ENCODE results near the gene LRP1B.
"Not testable (repeated sequence)": the region's sequence is repeated elsewhere in the genome, so short reads cannot be mapped to it uniquely, and the experiment has no call there.

LRP1B gene

DNA sequence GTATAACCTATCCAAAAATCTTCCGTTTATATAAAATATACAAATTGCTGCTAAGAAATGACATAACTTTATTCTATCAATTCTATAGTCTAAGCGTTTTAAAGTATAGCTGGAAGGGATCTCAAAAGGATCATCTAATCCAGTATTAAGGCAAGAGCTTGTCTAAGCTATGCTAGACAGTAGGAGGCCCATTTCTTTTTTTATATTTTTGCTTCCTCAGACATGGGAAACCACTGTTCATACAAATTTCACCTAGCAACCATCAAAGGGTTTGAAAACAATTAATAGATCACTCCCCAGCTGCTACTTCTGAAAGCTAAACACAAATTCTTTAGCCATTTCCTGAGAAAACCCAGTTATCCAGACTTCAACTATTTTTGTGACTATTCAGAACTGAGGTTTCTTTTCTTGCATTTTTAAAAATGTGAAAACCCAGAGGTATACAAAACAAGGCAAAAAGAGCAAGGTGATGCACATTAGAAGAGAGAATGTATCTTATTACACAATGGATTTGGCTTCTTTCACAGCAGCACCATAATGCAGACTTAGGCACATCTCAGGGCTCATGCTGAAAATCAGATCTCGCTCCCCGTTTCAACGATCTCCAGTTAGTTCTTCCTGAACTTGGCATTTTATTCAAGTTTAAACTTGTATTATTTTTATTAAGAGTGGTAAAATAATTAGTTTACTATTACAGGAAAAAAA is 274.4 kb downstream of the LRP1B start:
- FAIRE-seq: no peak

DNA sequence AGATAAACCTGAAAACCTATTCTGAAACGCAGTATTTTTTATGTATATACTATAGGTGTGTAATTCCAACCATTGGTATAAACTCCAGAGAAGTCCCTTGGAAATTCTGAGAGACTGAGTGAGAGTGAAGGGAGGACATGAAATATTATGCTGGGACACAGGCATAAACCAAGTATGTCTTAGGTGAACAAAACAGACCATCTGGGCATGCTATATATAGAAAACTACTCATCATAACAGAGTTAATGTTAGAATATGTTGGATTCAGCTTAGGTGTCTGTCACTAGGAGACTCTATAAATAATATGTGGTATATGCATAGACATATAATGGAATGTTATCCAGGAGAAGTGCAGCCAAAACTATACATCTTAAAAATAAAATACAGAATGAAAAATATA is 282.6 kb downstream of the LRP1B start:
- FAIRE-seq: no peak

DNA sequence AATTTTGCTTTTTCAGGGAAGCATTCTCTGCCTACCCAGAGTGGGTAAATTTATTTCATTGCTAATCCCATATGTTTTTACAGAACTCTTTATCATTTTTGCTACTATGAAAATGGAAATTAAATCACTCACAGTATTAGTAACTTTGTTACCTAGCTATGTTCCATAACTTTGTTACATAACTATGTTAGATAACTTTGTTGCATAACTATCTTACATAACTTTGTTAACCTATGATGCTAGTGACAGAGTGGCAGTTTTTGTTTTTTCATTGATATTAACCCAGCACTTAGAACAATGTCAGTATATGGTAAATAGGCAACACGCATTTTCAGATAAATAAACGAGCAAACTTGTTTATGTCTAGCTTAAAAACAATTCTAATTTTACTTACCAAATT is 286.6 kb downstream of the LRP1B start:
- FAIRE-seq: no peak

DNA sequence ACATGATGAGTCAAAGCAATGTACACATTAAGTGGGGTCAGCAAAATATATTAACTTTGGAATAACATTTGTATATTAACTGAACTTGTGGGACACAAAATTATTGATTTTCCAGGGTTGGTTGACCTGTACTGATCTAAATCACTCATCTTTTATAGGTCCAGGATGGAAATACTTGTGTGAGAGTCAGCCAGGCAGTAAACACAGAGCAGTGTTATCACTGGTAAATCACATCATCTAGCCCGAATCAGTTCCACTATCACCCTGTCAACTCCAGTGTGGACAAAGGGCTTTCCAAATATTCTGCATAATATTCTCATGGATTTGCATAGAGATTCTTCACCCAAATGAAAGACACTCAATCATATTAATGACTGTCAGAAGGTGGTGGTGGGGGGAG is 295.7 kb downstream of the LRP1B start:
- no peak for FAIRE-seq

DNA sequence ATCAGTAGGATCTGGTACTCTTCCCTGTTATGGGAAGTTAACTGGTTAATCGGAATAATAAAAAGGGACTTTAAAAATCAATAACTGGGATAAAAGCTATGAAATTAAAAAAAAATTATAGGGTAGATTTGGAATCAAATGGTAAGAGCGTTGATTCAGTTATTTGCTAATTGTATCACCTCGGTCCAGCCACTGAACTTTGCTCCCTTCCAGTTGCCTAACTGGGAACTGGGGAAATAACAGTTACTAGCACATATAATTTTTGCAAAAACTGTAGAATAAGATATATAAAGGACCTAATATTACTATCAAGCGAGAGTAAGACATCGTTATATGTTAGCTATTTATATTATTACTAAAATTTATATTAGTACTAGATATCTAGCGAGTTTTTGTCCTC is 302.1 kb downstream of the LRP1B start:
- FAIRE-seq: no peak

DNA sequence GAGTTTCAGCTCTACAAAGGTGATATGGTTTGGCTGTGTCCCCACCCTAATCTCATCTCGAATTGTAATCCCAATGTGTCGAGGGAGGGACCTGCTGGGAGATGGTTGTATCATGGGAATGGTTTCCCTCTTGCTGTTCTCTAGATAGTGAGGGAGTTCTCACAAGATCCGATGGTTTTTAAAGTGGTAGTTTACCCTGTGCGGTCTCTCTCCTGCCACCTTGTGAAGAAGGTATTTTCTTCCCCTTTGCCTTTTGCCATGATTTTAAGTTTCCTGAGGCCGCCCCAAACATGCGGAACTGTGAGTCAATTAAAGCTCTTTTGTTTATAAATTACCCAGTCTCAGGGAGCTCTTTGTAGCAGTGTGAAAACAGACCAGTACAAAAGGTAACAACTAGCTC is 306.0 kb downstream of the LRP1B start:
- FAIRE-seq: no peak

DNA sequence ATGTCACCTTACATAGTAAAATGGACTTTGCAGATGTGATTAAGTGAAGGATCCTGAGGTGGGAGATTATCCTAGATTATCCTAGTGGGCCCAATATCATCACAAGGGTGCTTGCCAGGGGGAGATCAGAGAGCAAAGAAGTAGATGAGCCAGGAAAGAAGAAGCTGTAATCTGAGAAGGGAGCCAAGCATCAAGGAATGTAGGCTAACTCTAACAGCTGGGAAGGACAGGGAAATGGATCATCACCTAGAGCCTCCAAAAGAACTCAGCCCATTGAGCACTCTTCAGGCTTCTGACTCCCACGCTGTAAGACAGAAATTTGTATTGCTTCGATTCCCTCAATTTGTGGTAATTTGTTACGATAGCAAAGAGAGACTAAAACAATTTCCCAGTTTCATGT is 309.9 kb downstream of the LRP1B start:
- FAIRE-seq: no peak

DNA sequence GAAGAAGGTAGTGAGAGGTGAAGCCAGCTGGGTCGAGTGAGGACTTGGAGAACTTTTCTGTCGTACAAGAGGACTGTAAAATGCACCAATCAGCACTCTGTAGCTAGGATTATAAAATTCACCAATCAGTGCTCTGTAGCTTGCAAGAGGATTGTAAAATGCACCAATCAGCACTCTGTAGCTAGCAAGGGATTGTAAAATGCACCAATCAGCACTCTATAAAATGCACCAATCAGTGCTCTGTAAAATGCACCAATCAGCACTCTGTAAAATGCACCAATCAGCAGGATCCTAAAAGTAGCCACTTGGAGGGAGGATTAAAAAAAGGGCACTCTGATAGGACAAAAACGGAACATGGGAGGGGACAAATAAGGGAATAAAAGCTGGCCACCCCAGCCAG is 315.5 kb downstream of the LRP1B start:
- FAIRE-seq: not testable (repeated sequence)

DNA sequence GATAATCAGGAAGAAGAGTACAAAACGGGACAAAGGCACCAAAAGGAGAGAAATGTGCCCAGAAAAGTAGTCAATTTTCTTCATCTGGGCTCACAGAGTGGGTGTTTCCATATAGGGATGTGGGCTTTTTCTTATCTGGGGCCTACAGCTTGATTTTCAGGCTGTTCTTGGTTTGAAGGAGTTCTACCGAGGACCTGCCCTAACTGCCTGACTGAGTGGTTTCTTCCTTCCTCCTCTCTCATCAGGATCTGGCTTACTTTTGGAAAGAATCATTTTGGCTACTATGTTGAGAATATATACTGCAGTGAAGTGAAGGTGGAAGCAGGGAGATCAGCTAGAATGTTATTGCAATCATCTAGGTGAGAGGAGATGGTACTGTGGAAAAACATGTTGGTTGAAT is 316.7 kb downstream of the LRP1B start:
- FAIRE-seq: no peak

DNA sequence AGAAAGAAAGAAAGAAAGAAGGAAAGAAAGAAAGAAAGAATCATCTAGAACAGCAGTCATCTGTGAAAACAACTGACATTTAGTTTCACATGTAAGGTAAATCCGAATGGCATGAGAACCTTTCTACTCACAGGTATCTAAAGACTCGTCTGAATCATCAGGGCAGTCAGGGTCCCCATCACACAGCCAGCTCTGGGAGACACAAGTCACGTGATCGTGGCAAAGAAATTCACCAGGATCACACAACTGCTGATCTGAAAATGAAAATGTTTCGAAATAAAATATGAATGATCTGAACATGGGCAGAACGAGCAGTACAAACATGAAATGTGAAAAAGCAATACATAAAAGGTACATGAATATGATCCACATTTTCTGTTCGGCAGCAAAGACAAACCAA is 320.7 kb downstream of the LRP1B start:
- no peak for FAIRE-seq

DNA sequence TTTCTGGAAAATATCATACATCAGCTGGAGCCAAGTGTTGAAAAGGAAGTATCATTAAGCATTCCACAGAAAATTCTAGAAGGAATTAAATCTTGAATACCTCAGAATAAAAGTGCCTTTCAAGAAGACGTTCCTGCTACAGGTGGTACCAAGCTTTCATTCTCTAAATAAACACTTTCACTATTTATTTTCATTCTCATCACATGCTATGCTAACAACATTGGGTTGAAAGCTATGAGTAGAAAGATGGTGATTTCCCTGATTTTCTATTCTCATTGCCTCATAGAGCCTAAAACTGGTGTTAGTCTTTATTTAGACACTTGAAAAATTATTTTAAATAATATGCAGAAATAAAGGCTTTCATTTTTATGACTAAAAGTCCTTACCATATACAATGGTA is 324.7 kb downstream of the LRP1B start:
- FAIRE-seq: no peak

DNA sequence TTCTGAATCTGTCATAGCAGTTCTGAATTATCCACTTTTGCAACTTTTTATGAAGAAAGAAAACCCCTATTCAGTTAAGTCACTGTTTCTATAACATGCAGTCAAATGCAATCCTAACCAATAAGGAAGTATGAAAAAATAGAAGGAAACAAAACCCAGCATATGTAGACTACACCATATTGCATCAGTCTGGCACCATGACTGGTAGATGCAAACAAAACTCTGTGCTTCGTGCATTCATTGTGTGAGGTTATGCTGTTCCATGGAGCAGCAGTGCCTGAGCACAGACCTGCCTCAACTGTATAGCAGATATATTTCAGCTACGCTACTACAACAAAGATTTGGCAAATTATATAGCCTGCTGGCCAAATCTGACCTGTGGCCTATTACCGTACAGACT is 325.5 kb downstream of the LRP1B start:
- FAIRE-seq: no peak

DNA sequence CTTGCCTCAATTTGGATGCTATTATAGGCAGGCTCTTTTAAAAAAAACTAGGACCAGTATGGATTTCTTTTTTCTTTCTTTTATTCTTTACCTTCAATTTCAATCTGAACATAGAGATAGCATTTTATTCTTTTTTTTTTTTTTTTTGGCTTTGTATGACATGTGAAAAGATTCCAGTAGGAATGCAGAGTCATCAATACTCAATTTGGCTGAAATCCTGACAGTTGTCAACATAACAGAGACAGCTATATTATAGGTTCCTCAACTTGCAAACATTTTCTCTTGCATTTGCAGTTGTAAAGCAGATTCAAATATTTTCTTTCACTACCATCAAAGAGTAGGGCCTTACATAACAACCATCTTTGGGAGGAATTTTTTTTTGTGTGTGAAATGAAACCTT is 334.4 kb downstream of the LRP1B start:
- FAIRE-seq: no peak

DNA sequence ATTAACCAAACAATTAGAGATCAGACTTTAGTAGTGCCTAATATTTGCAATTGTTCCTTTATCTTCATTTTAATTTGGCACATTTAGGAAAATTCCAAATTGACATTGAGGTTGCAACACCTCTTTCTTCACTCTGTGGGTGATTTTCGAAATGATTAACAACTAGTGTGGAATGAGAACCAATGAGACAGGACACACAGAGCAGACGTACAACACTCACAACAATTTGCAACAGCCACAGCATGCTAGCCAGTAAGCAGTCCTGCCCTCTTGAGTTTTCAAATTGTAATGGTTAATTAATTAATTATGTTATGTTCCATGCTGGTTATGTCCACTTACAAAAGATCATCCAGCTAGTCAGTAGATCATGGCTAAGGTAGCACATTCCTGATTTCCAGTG is 339.3 kb downstream of the LRP1B start:
- FAIRE-seq: no peak

DNA sequence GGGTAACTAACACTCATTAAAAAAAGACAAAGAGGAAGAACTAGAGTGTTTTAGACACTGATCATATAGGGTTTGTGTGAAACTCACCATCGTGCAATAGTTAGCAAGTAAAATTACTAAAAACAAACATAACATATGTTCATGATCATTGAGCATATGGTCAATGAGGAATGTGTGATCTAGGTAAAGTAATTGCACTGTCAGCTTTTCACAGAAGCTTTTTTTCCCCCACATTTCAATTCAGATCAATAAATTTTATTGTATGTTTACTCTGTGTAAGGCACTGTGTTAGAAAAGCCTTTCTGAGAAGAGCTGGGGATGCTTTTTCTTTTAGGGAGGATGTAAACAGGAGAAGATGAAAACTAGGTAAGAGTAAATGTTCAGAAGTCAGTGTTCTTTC is 348.2 kb downstream of the LRP1B start:
- no peak for FAIRE-seq

DNA sequence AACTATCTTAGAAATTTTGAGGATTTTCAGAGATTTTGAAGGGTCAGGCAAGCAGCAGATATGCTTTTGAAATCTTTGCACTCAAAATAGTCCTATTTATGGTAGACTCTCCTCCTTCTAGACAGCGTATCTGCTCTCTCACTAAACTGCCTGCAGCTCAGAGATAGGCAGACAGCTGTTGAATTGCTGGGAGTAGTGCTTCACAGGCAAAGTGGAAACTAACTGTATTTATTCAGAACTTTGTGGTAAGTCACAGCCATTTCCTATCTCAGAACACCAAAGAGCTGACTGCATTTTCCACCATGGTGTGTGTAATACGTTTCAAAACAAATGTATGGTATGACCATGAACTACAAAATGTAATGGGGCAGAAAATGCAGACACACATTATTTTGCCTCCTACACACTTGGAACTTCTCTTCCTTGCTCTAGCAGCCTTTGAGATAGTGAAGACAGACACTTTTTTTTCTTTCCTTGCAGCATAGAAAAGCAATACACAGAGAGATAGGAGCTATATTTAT is 352.4 kb downstream of the LRP1B start:
- FAIRE-seq: no peak

DNA sequence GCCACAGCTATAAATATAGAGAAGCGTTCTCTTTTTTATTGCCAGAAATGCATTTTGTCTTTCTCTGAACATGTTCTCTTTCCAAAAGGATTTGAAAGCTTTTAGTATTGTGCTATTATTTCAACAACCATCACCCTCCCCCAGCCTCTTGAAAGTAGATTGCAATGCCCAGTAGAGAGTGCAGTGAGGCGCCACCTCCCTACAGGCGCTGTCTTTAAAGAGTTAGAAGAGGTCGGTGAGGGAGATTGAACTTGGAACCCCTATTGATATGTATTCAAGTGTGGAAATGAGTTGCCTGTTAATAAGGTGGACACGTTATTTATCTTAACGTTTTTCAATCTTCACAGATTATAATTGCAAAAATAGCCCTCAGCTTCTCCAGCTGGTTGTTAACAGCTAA is 360.3 kb downstream of the LRP1B start:
- no peak for FAIRE-seq

DNA sequence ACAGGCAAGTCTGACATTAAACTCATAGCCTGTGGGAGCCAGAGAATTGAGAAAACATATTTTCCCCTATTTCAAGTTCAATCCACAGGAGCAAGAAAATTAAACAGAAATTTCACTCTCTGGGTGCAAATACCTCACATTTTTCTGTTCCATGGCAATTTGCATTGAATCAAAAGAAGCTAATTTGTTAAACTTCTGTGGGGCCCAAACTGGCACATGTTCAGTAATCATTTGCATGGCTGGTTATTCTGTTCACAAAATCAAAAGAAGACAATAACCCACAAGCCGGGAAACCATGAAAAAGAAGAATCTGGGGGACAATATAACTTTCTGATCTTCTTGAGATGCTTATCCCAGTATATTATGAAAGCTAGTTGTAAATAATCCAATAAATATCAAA is 363.1 kb downstream of the LRP1B start:
- no peak for FAIRE-seq

DNA sequence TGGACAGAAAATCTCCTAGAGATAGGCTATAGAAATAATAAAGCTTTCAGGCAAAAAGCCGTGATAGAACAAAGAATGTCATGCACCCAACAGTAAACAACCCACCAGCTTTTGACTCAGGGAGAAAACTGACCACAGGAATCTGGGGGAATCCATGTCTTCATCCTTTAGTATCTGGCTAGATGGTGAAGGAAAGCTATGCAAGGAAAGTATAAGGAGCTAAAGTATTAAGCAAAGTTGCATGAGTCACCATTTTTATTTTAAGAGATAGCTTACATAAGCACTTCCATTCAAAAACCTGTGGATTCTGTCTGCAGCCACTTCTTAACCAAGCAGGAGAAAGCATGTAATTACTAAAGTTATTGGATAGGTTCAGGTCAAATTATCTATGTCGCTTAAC is 363.8 kb downstream of the LRP1B start:
- no peak for FAIRE-seq

DNA sequence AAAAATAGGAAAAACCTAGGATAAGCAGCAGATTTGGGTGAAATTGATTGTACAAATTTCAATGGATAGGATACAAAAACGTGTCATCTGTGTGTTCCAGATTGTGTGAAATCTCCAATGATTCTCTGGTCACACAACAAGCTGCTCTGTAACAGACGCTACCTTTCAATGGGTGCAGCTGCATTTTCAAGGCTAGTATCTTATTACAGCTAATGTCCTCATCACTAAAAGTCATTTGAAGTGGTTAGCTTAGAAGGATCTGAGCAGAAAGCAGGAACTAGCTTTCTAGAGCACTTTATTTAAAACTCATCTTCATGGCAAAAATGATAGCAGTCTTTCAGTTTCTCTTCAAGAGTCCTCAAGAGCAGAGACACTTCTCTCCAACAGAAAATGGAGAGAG is 364.6 kb downstream of the LRP1B start:
- no peak for FAIRE-seq

DNA sequence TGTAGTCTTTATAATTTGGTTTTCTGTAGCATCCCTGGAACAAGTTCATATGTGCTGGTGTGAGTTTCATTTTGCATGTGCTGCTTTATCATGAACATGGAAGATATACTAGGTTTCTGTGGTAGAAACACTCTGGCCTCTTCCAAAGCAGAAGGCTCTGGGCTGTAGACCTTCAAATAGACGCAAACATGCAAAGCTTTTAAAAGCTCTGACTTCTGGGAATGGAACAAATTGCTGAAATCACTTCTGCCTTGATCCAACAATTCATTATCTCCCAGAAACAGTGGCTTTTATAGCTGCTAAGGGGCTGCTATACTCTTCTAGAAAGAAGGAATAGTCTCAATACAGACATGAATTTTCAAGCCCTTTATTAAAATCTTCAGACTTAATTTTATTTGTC is 382.2 kb downstream of the LRP1B start:
- no peak for FAIRE-seq

DNA sequence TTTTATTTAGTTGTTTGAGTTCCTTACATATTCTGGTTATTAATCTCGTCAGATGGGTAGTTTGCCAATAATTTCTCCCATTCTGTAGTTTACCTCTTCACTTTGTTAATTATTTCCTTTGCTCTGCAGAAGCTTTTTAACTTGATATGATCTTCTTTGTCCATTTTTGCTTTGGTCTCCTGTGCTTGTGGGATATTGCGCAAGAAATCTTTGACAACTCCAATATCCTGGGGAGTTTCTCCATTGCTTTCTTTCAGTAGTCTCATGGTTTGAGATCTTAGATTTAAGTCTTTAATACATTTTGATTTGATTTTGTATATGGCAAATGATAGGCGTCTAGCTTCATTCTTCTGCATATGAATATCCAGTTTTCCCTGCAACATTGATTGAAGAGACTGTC is 389.2 kb downstream of the LRP1B start:
- FAIRE-seq: no peak

DNA sequence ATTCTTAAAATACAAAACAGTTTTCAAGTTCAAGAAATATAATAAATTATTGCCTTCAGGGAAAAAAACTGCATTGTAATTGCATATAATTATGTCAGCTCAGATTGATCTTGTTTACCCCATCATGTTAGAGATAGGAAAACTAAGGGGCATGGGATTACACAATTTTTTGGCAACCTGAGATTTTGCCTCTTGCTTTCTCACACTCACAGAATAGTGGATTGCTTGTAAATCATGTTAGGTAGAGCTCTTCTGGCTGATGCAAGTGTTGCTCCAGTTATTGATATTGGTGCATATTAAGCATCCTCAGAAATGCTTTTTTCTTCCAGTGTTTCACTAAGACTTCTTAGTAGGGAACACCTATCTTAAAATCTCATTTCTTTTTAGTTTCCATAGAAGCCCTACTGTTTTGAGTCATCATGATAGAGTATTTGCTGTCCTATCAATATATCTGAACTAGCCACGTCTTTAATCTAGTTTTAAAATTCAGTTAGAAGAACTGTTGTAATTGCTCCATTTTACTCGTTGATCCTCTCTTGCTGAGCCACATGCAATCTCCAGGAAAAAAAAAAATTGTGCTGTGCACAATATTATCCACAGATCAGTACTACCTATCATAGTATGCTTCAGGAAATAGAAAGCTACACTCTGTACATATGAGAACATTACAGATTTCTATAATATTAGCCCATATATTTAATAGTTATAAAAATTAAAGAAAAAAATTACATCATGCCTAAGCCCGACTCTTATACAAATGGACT is 393.1 kb downstream of the LRP1B start:
- no peak for FAIRE-seq

DNA sequence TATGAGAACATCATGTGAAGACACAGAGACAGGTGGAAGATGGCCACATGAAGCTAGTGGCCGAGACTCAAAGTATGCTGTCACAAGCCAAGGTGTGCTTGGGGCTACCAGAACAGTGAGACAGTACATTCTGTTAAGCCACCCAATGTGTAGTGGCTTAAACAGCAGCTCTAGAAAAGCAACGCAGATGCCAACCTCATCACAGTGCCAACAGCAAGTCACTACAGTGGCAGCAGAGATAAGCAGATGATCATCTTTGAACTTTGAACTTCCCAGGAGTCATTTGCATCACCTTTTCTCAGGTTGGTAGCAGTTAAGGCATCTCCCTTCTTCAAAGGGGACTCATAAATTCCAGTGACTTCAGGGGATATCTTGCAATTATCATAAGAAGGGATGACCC is 394.4 kb downstream of the LRP1B start:
- FAIRE-seq: no peak

DNA sequence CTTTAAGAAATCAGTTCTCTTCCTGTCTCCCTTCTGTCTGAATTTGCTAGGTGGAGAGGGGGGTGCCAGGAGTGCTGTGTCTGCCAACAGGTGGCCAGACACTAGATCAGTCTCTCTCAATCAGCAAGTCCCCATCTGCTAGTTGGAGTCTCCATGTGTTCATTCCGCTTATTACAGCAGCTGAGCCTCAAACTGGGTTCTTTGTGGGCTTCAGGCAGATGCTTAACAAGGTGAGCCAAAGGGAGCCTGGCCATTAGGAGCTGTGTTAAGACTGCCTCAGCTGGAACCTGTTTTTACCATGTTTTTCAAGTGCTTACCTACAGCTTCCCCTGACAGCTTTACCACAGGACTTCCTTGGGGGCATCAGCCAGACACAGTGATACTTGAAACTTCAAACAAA is 401.9 kb downstream of the LRP1B start:
- no peak for FAIRE-seq

Data from endometrium (tissue), 2 donors.